ENCODE measurements around the gene NDUFA5. TPM values are rescaled to one million over a fixed set of nuclear protein-coding genes. Genes with fewer than 3 reads are reported as not detected.

The NDUFA5 gene
- total RNA-seq, 1 experiment from 2014 or later, result 77.0 TPM

- Mint-ChIP-seq H3K4me1 (no peaks in the 10 kb centered on the region), H3K9me3 (no peaks in the 10 kb centered on the region), H3K36me3 (no peaks in the 10 kb centered on the region), H3K4me3 (no peak within 1 kb of the TSS), H3K27ac (no peak within 1 kb of the TSS), H3K27me3 (ENCODE audit: low read depth) (no peaks in the 10 kb centered on the region)
- TF ChIP-seq MAX (CRISPR knock-in tag; IDR thresholded peaks at IDR 0.05) (no peak), CREB1 (CRISPR knock-in tag; IDR thresholded peaks at IDR 0.05) (no peak), ARID4B (CRISPR knock-in tag; IDR thresholded peaks at IDR 0.05; ENCODE audit: borderline replicate concordance) (no peak), HMGXB4 (CRISPR knock-in tag; IDR thresholded peaks at IDR 0.05) (no peak), GRHL2 (CRISPR knock-in tag; IDR thresholded peaks at IDR 0.05; ENCODE audit: insufficient replicate concordance, severe bottlenecking) (no peak), ZNF138 (CRISPR knock-in tag; conservative IDR thresholded peaks at IDR 0.05) (no peak), ATF1 (CRISPR knock-in tag; IDR thresholded peaks at IDR 0.05) (no peak)
- ChIA-PET CTCF (no interaction called here), POLR2A (no interaction called here)
- DNase-seq (ENCODE audit: low spot score) (no peak), ATAC-seq (no peak)
Measured at GRCh38 chr7:123601530-123601929, 43.9 kb upstream of the NDUFA5 start, which contains the start of gene ASB15. Gene ASB15, plus strand, starts transcription at chr7:123601821. Its CDS starts 12,682 bp downstream, at chr7:123614503.

- H3K27ac Mint-ChIP-seq, result no peak overlapping the region
- no peaks in the 10 kb centered on the region for H3K27me3 Mint-ChIP-seq (ENCODE audit: low read depth)
- no peak overlapping the region for H3K4me3 Mint-ChIP-seq
- POLR2A ChIA-PET, result no interaction called here
- TF ChIP-seq MAX (CRISPR knock-in tag; IDR thresholded peaks at IDR 0.05) (no peak), FOXP4 (CRISPR knock-in tag; IDR thresholded peaks at IDR 0.05) (no peak), ZBTB21 (CRISPR knock-in tag; IDR thresholded peaks at IDR 0.05; ENCODE audit: borderline replicate concordance) (no peak), CTCF (IDR thresholded peaks at IDR 0.05) (no peak), PRDM15 (CRISPR knock-in tag; IDR thresholded peaks at IDR 0.05) (no peak), E2F5 (CRISPR knock-in tag; IDR thresholded peaks at IDR 0.05) (no peak), ATF2 (CRISPR knock-in tag; IDR thresholded peaks at IDR 0.05; ENCODE audit: borderline replicate concordance, low read depth) (no peak), NFE2L1 (CRISPR knock-in tag; IDR thresholded peaks at IDR 0.05) (no peak)
- no peaks in the 10 kb centered on the region for H3K4me1 Mint-ChIP-seq
- H3K9me3 Mint-ChIP-seq, result no peaks in the 10 kb centered on the region
- CTCF ChIA-PET, result no interaction called here
- DNase-seq (ENCODE audit: low spot score) (no peak), ATAC-seq (no peak)
- H3K36me3 Mint-ChIP-seq, result no peaks in the 10 kb centered on the region
Measured at GRCh38 chr7:123600876-123601275, 43.3 kb upstream of the NDUFA5 start.
